GM12878 (cell line): ENCODE results near the gene CUEDC1. TPM values are rescaled to one million over a fixed set of nuclear protein-coding genes. Genes with fewer than 3 reads are reported as not detected.

ENCODE experiments used
- ASH2L ChIP-seq: fragments of 300-600, 200-600 bp; sonication (generic); IDR thresholded peaks from 2 replicates; pipeline ENCODE4 v1.6.1; 2017; ENCODE audit warnings: low read depth, mild to moderate bottlenecking, borderline replicate concordance
- ATF2 ChIP-seq: IDR thresholded peaks from 2 replicates; pipeline ENCODE4 v1.6.1; 2012; ENCODE audit warnings: low read length, inconsistent platforms
- BRCA1 ChIP-seq: IDR thresholded peaks from 2 replicates; pipeline ENCODE4 v1.6.1; 2011; ENCODE audit warnings: low read depth, low read length, improper control_type of control experiment
- CHD2 ChIP-seq: IDR thresholded peaks from 2 replicates; pipeline ENCODE4 v1.6.1; 2011; ENCODE audit warnings: low read depth, low read length, improper control_type of control experiment, borderline replicate concordance
- CHD4 ChIP-seq: fragments of 200-600 bp; sonication (generic); IDR thresholded peaks from 2 replicates; pipeline ENCODE4 v1.6.1; 2016; ENCODE audit warnings: mild to moderate bottlenecking
- CREM ChIP-seq: IDR thresholded peaks from 2 replicates; pipeline ENCODE4 v1.6.1; 2014; ENCODE audit warnings: antibody characterized with exemption, low read depth
- ESRRA ChIP-seq: IDR thresholded peaks from 2 replicates; pipeline ENCODE4 v1.6.1; 2012; ENCODE audit warnings: mild to moderate bottlenecking, low read length, improper control_type of control experiment
- IRF5 ChIP-seq: fragments of 450-650 bp; IDR thresholded peaks from 2 replicates; pipeline ENCODE4 v1.6.1; 2017; ENCODE audit warnings: borderline replicate concordance
- KAT2A ChIP-seq: conservative IDR thresholded peaks from 2 replicates; pipeline ENCODE4 v1.6.1; 2011; ENCODE audit warnings: low read depth, low read length; ENCODE audit not compliant: control insufficient read depth
- LARP7 ChIP-seq: fragments of 450-650 bp; IDR thresholded peaks from 2 replicates; pipeline ENCODE4 v1.6.1; 2017; ENCODE audit warnings: mild to moderate bottlenecking
- MXI1 ChIP-seq: fragments of 150-350 bp; IDR thresholded peaks from 2 replicates; pipeline ENCODE4 v1.6.1; 2011; ENCODE audit warnings: low read depth, mild to moderate bottlenecking, inconsistent platforms, low read length, improper control_type of control experiment
- MYC ChIP-seq: IDR thresholded peaks from 2 replicates; pipeline ENCODE4 v1.6.1; 2011; ENCODE audit warnings: mild to moderate bottlenecking, low read length, moderate library complexity, inconsistent platforms; ENCODE audit not compliant: insufficient read depth, insufficient replicate concordance, insufficient read length, severe bottlenecking
- NFYA ChIP-seq: IDR thresholded peaks from 2 replicates; pipeline ENCODE4 v1.6.1; 2011; ENCODE audit warnings: low read depth, mild to moderate bottlenecking, low read length, improper control_type of control experiment, borderline replicate concordance
- NR2F1 ChIP-seq: fragments of 450-650 bp; conservative IDR thresholded peaks from 2 replicates; pipeline ENCODE4 v1.6.1; 2017; ENCODE audit warnings: mild to moderate bottlenecking
- PAX5 ChIP-seq: IDR thresholded peaks from 2 replicates; pipeline ENCODE4 v1.6.1; 2011; ENCODE audit warnings: low read depth, low read length, borderline replicate concordance
- RBBP5 ChIP-seq: fragments of 200-600 bp; sonication (generic); conservative IDR thresholded peaks from 2 replicates; pipeline ENCODE4 v1.6.1; 2016
- RFX5 ChIP-seq: IDR thresholded peaks from 2 replicates; pipeline ENCODE4 v1.6.1; 2011; ENCODE audit warnings: low read depth, low read length, improper control_type of control experiment
- SMAD5 ChIP-seq: IDR thresholded peaks from 2 replicates; pipeline ENCODE4 v1.6.1; 2016; ENCODE audit warnings: antibody characterized with exemption, low read depth
- SREBF2 ChIP-seq: IDR thresholded peaks from 2 replicates; pipeline ENCODE4 v1.6.1; 2012; ENCODE audit warnings: mild to moderate bottlenecking, low read length
- TCF3 ChIP-seq: IDR thresholded peaks from 2 replicates; pipeline ENCODE4 v1.6.1; 2012; ENCODE audit warnings: low read depth, mild to moderate bottlenecking, low read length, borderline replicate concordance; ENCODE audit not compliant: insufficient read depth
- WRNIP1 ChIP-seq: IDR thresholded peaks from 2 replicates; pipeline ENCODE4 v1.6.1; 2011; ENCODE audit warnings: low read depth, low read length, improper control_type of control experiment, borderline replicate concordance
- ZNF592 ChIP-seq: fragments of 450-650 bp; IDR thresholded peaks from 2 replicates; pipeline ENCODE4 v1.6.1; 2017; ENCODE audit warnings: mild to moderate bottlenecking, moderate library complexity
- polyA plus RNA-seq, 11 experiments: library from polyadenylated mRNA; depleted of rRNA in 4 of 11; unstranded in 6 of 11; stranded (reverse) in 5 of 11; fragments of >200 nt; fragmentation: Nextera tagmentation in 4 of 11; fragmentation: Illumina TruSeq in 1 of 11; extraction: Ambion mirVana in 4 of 11; extraction: Trizol in 1 of 11; gene quantifications; 1 replicate in 1 of 11; 2 replicates in 10 of 11; pipeline versions ENCODE4 v1.2.1 to v1.2.3, GENCODE V29; 2011 to 2016; ENCODE audit warnings: inconsistent platforms in 2 of 11, missing spikeins in 2 of 11, low read depth in 1 of 11
- total RNA-seq, 4 experiments: library from RNA; depleted of rRNA in 3 of 4; stranded (reverse); fragments of >200 nt in 3 of 4; fragmentation: Illumina TruSeq in 1 of 4; extraction: Trizol in 1 of 4; gene quantifications; 2 replicates each; pipeline versions ENCODE4 v1.2.1 to v1.2.3, GENCODE V29; 2013 to 2021
- TF ChIP-seq, protein P1 (sequence below): IDR thresholded peaks from 2 replicates; pipeline ENCODE4 v1.6.1; 2011; ENCODE audit warnings: borderline replicate concordance, low read depth, mild to moderate bottlenecking, moderate library complexity, mixed read lengths, low read length; ENCODE audit not compliant: insufficient read depth; ENCODE audit errors: extremely low read length

Gene CUEDC1
- total and polyA plus RNA-seq, 10 of the 15 experiments (the other 5 are each of a cell fraction or from before 2014, with no cell fraction given) = 0.24 to 7.4 (median 1.8) TPM

GRCh38 chr17:57868007-57868909 lies 87.0 kb downstream of the CUEDC1 start (continued):
- TF ChIP-seq WRNIP1 (no peak), ESRRA (no peak), TCF3 (peak; percentile 74; the same call in 1 of the 2 replicates), CHD2 (no peak), ASH2L (no peak), KAT2A (no peak), CREM (peak; percentile 62; the same call in 1 of the 2 replicates), IRF5 (no peak), RFX5 (no peak), LARP7 (no peak), PAX5 (no peak), MYC (no peak), MXI1 (no peak), SREBF2 (no peak), NFYA (no peak), SMAD5 (no peak), BRCA1 (no peak), RBBP5 (no peak), ATF2 (no peak), ZNF592 (no peak), NR2F1 (no peak), CHD4 (no peak)
- TF ChIP-seq, protein P1, sequence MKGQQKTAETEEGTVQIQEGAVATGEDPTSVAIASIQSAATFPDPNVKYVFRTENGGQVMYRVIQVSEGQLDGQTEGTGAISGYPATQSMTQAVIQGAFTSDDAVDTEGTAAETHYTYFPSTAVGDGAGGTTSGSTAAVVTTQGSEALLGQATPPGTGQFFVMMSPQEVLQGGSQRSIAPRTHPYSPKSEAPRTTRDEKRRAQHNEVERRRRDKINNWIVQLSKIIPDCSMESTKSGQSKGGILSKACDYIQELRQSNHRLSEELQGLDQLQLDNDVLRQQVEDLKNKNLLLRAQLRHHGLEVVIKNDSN = no peak
